Fibroblast of lung (primary cell): Measurements from ENCODE around the gene KBTBD13. TPM values are rescaled to one million over a fixed set of nuclear protein-coding genes. Genes with fewer than 3 reads are reported as not detected.

Experiments used
- DNase-seq, 2 donors: peaks; one replicate each; pipeline versions ENCODE4 v3.0.0 to v3.0.0-alpha.2; 2010; ENCODE audit warnings: low read depth in 2 of 2
- H2AFZ ChIP-seq: 2 replicates; pipeline ENCODE4 v1.5.1; 2012; ENCODE audit warnings: low read length, control low read depth, inconsistent platforms
- H3K27ac ChIP-seq: 2 replicates; pipeline ENCODE4 v1.5.1; 2011; ENCODE audit warnings: low read length, control low read depth; ENCODE audit not compliant: insufficient read depth
- H3K27me3 ChIP-seq: 2 replicates; pipeline ENCODE4 v1.5.1; 2011; ENCODE audit warnings: mild to moderate bottlenecking, low read length; ENCODE audit not compliant: control insufficient read depth, insufficient read depth
- H3K36me3 ChIP-seq: 2 replicates; pipeline ENCODE4 v1.5.1; 2011; ENCODE audit warnings: low read length; ENCODE audit not compliant: control insufficient read depth, insufficient read depth
- H3K4me1 ChIP-seq: 2 replicates; pipeline ENCODE4 v1.5.1; 2011; ENCODE audit warnings: low read length; ENCODE audit not compliant: control insufficient read depth, insufficient read depth; ENCODE audit errors: extremely low read depth
- H3K4me2 ChIP-seq: 2 replicates; pipeline ENCODE4 v1.5.1; 2011; ENCODE audit warnings: low read length, control low read depth; ENCODE audit not compliant: insufficient read depth; ENCODE audit errors: extremely low read depth
- H3K4me3 ChIP-seq, 4 experiments: fragments of 200-600 bp in 1 of 4; sonication (generic) in 1 of 4; replicated peaks in 1 of 4; 2 replicates each; pipeline ENCODE4 v1.5.1; 2011 to 2016; ENCODE audit warnings: low read length in 4 of 4, low read depth in 3 of 4, mild to moderate bottlenecking in 3 of 4, control low read depth in 2 of 4, inconsistent platforms in 1 of 4, mixed read lengths in 1 of 4; ENCODE audit not compliant: insufficient read depth in 1 of 4; ENCODE audit errors: control extremely low read depth in 1 of 4
- H3K79me2 ChIP-seq: 2 replicates; pipeline ENCODE4 v1.5.1; 2012; ENCODE audit warnings: mild to moderate bottlenecking, low read length, inconsistent platforms; ENCODE audit not compliant: control insufficient read depth, insufficient read depth
- H3K9ac ChIP-seq: 2 replicates; pipeline ENCODE4 v1.5.1; 2011; ENCODE audit warnings: mild to moderate bottlenecking, low read length, control low read depth; ENCODE audit not compliant: insufficient read depth
- H3K9me3 ChIP-seq: 2 replicates; pipeline ENCODE4 v1.5.1; 2012; ENCODE audit warnings: low read depth, low read length; ENCODE audit not compliant: control insufficient read depth, insufficient read depth
- H4K20me1 ChIP-seq: 2 replicates; pipeline ENCODE4 v1.5.1; 2011; ENCODE audit warnings: low read length; ENCODE audit not compliant: control insufficient read depth, insufficient read depth; ENCODE audit errors: extremely low read depth
- CTCF ChIP-seq, 2 donors: IDR thresholded peaks in 1 of 2; conservative IDR thresholded peaks in 1 of 2; 1 replicate in 1 of 2; 2 replicates in 1 of 2; pipeline ENCODE4 v1.5.1; 2011 to 2012; ENCODE audit warnings: low read length in 2 of 2, control low read depth in 1 of 2, inconsistent platforms in 1 of 2, low read depth in 1 of 2, mild to moderate bottlenecking in 1 of 2
- EZH2 ChIP-seq: IDR thresholded peaks from 2 replicates; pipeline ENCODE4 v1.5.1; 2012; ENCODE audit warnings: low read length, control low read depth, mild to moderate bottlenecking; ENCODE audit errors: missing control alignments
- polyA plus RNA-seq, 2 donors: library from polyadenylated mRNA; depleted of rRNA in 1 of 2; stranded (reverse) in 1 of 2; unstranded in 1 of 2; fragments of >200 nt; gene quantifications; 2 replicates each; pipeline ENCODE4 v1.2.1, GENCODE V29; 2011 to 2012; ENCODE audit warnings: missing spikeins in 1 of 2
- total RNA-seq: library from RNA; depleted of rRNA; stranded (reverse); fragments of >200 nt; gene quantifications from 2 replicates; pipeline ENCODE4 v1.2.1, GENCODE V29; 2014

The KBTBD13 gene
- total and polyA plus RNA-seq, 2 donors (not counting 1 experiment from before 2014, with no cell fraction given), result 0.02 TPM; not detected in 1

- H3K27ac ChIP-seq, result no peak overlapping the region
- no peak overlapping the region for H3K4me3 ChIP-seq
- no peak overlapping the region for H2AFZ ChIP-seq
- no peak overlapping the region for H3K4me2 ChIP-seq
- H3K9me3 ChIP-seq, result no peaks in the 10 kb centered on the region
- H3K79me2 ChIP-seq, result no peaks in the 10 kb centered on the region
- H3K4me1 ChIP-seq, result no peaks in the 10 kb centered on the region
- TF ChIP-seq EZH2 (no peak), CTCF (conservative IDR thresholded peaks at IDR 0.05 in 1 of 2, IDR thresholded peaks at IDR 0.05 in 1 of 2; ENCODE audit: low read depth in 1 of 2, low read length in 2 of 2) (no peak)
- no peaks in the 10 kb centered on the region for H4K20me1 ChIP-seq
- no peaks in the 10 kb centered on the region for H3K27me3 ChIP-seq
- peaks cover 2% of the 10 kb centered on the region for H3K36me3 ChIP-seq
- no peak overlapping the region for H3K9ac ChIP-seq
- DNase-seq, result peak; percentile 47 to 74
Observed at GRCh38 chr15:65110676-65111292, 34.2 kb downstream of the KBTBD13 start.

GRCh38 chr15:65115086-65115485 lies 38.5 kb downstream of the KBTBD13 start, which contains the start of gene UBAP1L:
UBAP1L (minus strand) TSS chr15:65115200; CDS start chr15:65106215, 8,985 bp downstream.
- no peaks in the 10 kb centered on the region for H3K9me3 ChIP-seq
- H3K4me3 ChIP-seq, result no peak within 1 kb of the TSS
- H2AFZ ChIP-seq, result no peak within 1 kb of the TSS
- H4K20me1 ChIP-seq, result no peaks in the 10 kb centered on the region
- H3K36me3 ChIP-seq, result peaks cover 11% of the 10 kb centered on the region
- no peak within 1 kb of the TSS for H3K9ac ChIP-seq
- no peaks in the 10 kb centered on the region for H3K27me3 ChIP-seq
- H3K4me2 ChIP-seq, result no peak within 1 kb of the TSS
- H3K4me1 ChIP-seq, result no peaks in the 10 kb centered on the region
- TF ChIP-seq CTCF (conservative IDR thresholded peaks at IDR 0.05 in 1 of 2, IDR thresholded peaks at IDR 0.05 in 1 of 2; ENCODE audit: low read depth in 1 of 2, low read length in 2 of 2) (no peak), EZH2 (no peak)
- H3K27ac ChIP-seq, result no peak within 1 kb of the TSS
- no peak for DNase-seq
- no peaks in the 10 kb centered on the region for H3K79me2 ChIP-seq

GRCh38 chr15:65115542-65115941 lies 39.0 kb downstream of the KBTBD13 start:
- TF ChIP-seq EZH2, result no peak
- no peak for TF ChIP-seq CTCF (conservative IDR thresholded peaks at IDR 0.05 in 1 of 2, IDR thresholded peaks at IDR 0.05 in 1 of 2; ENCODE audit: low read depth in 1 of 2, low read length in 2 of 2)
- Histone ChIP-seq H3K27ac (no peak overlapping the region), H3K36me3 (peaks cover 11% of the 10 kb centered on the region)

More at GRCh38 chr15:65115542-65115941, 39.0 kb downstream of the KBTBD13 start:
- DNase-seq, result no peak
- H3K27me3 ChIP-seq, result no peaks in the 10 kb centered on the region
- no peaks in the 10 kb centered on the region for H3K9me3 ChIP-seq
- H3K4me3 ChIP-seq, result no peak overlapping the region
- no peak overlapping the region for H3K4me2 ChIP-seq
- no peaks in the 10 kb centered on the region for H3K79me2 ChIP-seq
- no peaks in the 10 kb centered on the region for H3K4me1 ChIP-seq
- H2AFZ ChIP-seq, result no peak overlapping the region
- no peaks in the 10 kb centered on the region for H4K20me1 ChIP-seq
- H3K9ac ChIP-seq, result no peak overlapping the region

Other genes starting within 250 kb of the KBTBD13 start
- gene PLEKHO2, start 234.8 kb upstream of the KBTBD13 start, total RNA-seq, result 70.1 and 163 TPM in 2 replicates
- gene PLEKHO2, start 234.8 kb upstream of the KBTBD13 start, polyA plus RNA-seq, result 39.2 and 78.6 TPM in 2 replicates
- 6.7 and 13.2 TPM in 2 replicates for gene ANKDD1A, start 164.8 kb upstream of the KBTBD13 start, total RNA-seq
- 3.2 and 8.2 TPM in 2 replicates for gene ANKDD1A, start 164.8 kb upstream of the KBTBD13 start, polyA plus RNA-seq
- gene SPG21, start 86.8 kb upstream of the KBTBD13 start, total RNA-seq, result 68.4 and 90.4 TPM in 2 replicates
- gene SPG21, start 86.8 kb upstream of the KBTBD13 start, polyA plus RNA-seq, result 89.9 and 95.3 TPM in 2 replicates
- 17.0 and 17.5 TPM in 2 replicates for gene MTFMT, start 47.1 kb upstream of the KBTBD13 start, total RNA-seq
- 12.6 and 16.6 TPM in 2 replicates for gene MTFMT, start 47.1 kb upstream of the KBTBD13 start, polyA plus RNA-seq
- gene SLC51B, start 31.4 kb upstream of the KBTBD13 start, total RNA-seq, result 0.51 and 0.66 TPM in 2 replicates
- 0.98 and 1.2 TPM in 2 replicates for gene SLC51B, start 31.4 kb upstream of the KBTBD13 start, polyA plus RNA-seq
- 49.3 and 50.5 TPM in 2 replicates for gene RASL12, start 8.8 kb upstream of the KBTBD13 start, total RNA-seq
- 9.1 and 16.9 TPM in 2 replicates for gene RASL12, start 8.8 kb upstream of the KBTBD13 start, polyA plus RNA-seq
- 0.99 and 1.0 TPM in 2 replicates for gene UBAP1L, start 38.5 kb downstream of the KBTBD13 start, total RNA-seq
- gene UBAP1L, start 38.5 kb downstream of the KBTBD13 start, polyA plus RNA-seq, result 0.18 and 0.33 TPM in 2 replicates
- 17.0 and 18.5 TPM in 2 replicates for gene PDCD7, start 57.1 kb downstream of the KBTBD13 start, total RNA-seq
- 21.7 and 23.0 TPM in 2 replicates for gene PDCD7, start 57.1 kb downstream of the KBTBD13 start, polyA plus RNA-seq
- gene CLPX, start 108.6 kb downstream of the KBTBD13 start, total RNA-seq, result 36.2 and 42.1 TPM in 2 replicates
- gene CLPX, start 108.6 kb downstream of the KBTBD13 start, polyA plus RNA-seq, result 50.4 and 53.4 TPM in 2 replicates
- gene CILP, start 134.7 kb downstream of the KBTBD13 start, total RNA-seq, result 0.17 and 0.26 TPM in 2 replicates
- gene CILP, start 134.7 kb downstream of the KBTBD13 start, polyA plus RNA-seq, result 0.06 and 0.17 TPM in 2 replicates
- gene PARP16, start 210.1 kb downstream of the KBTBD13 start, total RNA-seq, result 2.6 and 3.6 TPM in 2 replicates
- gene PARP16, start 210.1 kb downstream of the KBTBD13 start, polyA plus RNA-seq, result 2.9 and 4.9 TPM in 2 replicates
- gene RNU5A-1, start 219.3 kb downstream of the KBTBD13 start, total RNA-seq, result not detected in 2 replicates
- gene RNU5A-1, start 219.3 kb downstream of the KBTBD13 start, polyA plus RNA-seq, result not detected in 2 replicates
- not detected in 2 replicates for gene RNU5B-1, start 227.9 kb downstream of the KBTBD13 start, total RNA-seq
- not detected in 2 replicates for gene RNU5B-1, start 227.9 kb downstream of the KBTBD13 start, polyA plus RNA-seq